Activated naive CD4-positive, alpha-beta T cell treated with anti-CD3 and anti-CD28 coated beads, Interleukin-2, amount 50 U/mL, for 16 hours (primary cell): ENCODE measurements around the gene ZC3H15.
"Not testable (repeated sequence)": the region's sequence is repeated elsewhere in the genome, so short reads cannot be mapped to it uniquely, and the experiment has no call there.

Experiments used
- DNase-seq: peaks from one replicate; pipeline ENCODE4 v3.0.0-alpha.2; 2020

The ZC3H15 gene

GRCh38 chr2:186485871-186486650 lies at the start of gene ZC3H15:
ZC3H15 (plus strand) TSS chr2:186486260; CDS start chr2:186486383, 123 bp downstream.
- peak; percentile 95 for DNase-seq

DNA sequence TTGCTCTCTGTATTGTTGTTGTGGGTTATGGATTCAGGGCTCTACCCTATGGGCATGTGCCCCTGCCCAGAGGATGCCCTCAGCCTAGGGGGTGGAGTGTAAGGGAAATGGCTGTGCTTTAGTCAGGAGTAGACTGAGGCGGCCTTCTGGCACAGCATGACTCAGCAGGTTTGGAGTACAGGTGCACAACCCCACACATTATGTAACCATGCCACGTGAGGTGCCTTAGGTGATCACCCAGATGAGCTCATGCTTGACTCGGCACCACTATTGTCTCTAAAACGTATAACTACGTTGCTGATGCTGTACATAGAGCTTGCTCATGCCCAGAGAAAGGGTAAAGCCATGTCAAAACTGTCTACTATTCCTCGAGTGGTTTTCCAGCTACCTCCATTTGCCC lies 48.3 kb upstream of the ZC3H15 start:
- no peak for DNase-seq

GRCh38 chr2:186439673-186440095 lies 46.4 kb upstream of the ZC3H15 start:
- not testable (repeated sequence) for DNase-seq

GRCh38 chr2:186440506-186440905 lies 45.6 kb upstream of the ZC3H15 start:
- no peak for DNase-seq

GRCh38 chr2:186442885-186443284 lies 43.2 kb upstream of the ZC3H15 start:
- no peak for DNase-seq

GRCh38 chr2:186443851-186444250 lies 42.2 kb upstream of the ZC3H15 start:
- DNase-seq, result no peak

- no peak for DNase-seq
Observed at GRCh38 chr2:186445506-186445905, 40.6 kb upstream of the ZC3H15 start.

GRCh38 chr2:186455613-186456012 lies 30.4 kb upstream of the ZC3H15 start:
- DNase-seq, result no peak

DNA sequence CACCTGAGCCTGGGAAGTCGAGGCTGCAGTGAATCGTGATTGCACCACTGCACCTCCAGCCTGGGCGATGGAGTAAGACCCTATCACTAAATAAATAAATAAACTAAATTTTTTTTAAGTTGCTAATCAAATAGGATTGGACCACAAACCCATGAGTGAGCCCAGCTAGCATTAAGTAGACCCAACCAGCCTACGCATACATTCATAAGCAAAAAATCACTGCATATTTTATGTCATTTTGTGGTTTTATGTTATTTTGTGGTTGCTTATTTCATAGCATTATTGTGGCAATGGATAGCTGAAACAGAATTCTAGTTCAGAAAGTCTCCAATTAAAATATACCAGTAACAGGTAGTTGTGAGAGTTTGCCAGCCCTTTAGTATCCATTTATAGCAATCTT lies 29.1 kb upstream of the ZC3H15 start:
- no peak for DNase-seq

DNA sequence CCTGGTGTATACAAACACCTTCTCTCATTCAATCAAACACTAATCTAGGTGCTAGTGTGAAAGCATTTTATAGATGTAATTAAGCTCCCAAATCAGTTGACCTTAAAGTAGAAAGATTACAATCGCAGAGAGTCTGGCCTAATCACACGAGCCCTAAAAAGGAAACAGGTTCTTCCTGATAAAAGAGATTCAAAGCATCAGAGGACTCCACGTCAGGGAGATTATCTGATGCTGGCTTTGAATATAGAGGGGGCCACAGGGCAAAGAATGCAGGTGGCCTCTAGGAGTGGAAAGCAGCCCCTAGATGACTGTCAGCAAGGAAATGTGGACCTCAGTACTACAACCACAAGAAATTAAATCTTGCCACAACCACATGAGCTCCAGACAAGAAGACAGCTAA lies 28.2 kb upstream of the ZC3H15 start:
- no peak for DNase-seq

DNA sequence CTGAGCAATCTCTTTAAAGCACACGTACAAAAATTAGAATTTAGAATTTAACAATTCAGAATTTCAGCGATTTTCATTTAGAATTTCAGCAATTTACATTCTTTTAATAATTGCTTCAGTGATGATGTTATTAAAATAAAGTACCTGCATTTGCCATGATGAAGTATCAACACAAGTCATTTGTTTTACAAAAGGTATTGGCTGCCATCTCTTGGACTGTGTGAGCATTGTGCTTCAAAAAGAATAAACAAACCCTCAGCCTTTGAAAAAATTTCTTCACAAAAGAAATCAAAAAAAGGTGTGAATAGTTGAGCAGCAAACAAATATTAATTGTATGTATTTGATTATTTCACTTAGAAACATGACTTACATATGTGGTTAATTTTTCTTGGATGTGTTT lies 27.1 kb upstream of the ZC3H15 start:
- DNase-seq, result no peak

DNA sequence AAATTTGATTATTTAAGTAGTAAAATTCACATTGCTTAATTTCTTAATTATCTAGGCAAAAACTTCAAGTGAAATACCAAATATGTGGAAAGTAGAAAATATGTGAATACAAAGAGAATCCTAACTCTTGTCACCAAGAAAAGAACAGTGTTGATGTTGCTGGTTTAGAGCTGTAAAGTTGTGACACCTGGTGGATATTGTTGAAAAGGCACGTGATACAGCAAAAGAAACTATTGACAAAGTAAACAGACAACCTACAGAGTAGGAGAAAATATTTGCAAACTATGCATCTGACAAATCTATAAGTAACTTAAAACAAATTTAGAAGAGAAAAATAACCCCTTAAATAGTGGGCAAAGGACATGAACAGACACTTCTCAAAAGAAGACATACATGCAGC lies 25.6 kb upstream of the ZC3H15 start:
- DNase-seq, result no peak

GRCh38 chr2:186466743-186467142 lies 19.3 kb upstream of the ZC3H15 start:
- DNase-seq, result no peak

DNA sequence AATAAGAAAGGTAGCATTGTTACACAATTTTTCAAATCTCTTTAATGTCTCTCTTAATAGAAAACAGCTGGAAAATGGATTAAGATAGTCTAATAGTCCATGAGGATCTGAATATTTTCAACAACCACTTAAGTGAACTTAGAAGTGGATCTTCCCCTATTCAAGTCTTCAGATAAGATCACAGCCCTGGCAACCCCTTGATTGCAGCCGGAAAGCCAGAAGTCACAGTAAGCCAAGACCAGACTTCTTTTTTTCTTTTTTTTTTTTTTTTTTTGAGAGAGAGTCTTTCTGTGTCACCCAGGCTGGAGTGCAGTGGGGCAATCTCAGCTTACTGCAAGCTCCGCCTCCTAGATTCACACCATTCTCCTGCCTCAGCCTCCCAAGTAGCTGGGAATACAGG lies 18.6 kb upstream of the ZC3H15 start:
- DNase-seq, result no peak

DNA sequence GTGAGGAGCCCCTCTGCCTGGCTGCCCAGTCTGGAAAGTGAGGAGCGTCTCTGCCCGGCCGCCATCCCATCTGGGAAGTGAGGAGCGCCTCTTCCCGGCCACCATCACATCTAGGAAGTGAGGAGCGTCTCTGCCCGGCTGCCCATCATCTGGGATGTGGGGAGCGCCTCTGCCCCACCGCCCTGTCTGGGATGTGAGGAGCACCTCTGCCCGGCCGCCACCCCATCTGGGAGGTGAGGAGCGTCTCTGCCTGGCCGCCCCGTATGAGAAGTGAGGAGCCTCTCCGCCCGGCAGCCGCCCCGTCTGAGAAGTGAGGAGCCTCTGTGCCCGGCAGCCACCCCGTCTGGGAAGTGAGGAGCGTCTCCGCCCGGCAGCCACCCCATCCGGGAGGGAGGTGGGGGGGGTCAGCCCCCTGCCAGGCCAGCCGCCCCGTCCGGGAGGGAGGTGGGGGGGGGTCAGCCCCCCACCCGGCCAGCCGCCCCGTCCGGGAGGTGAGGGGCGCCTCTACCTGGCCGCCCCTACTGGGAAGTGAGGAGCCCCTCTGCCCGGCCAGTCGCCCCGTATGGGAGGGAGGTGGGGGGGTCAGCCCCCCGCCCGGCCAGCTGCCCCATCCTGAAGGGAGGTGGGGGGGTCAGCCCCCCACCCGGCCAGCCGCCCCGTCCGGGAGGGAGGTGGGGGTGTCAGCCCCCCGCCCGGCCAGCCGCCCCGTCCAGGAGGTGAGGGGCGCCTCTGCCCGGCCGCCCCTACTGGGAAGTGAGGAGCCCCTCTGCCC lies 13.2 kb upstream of the ZC3H15 start:
- not testable (repeated sequence) for DNase-seq

GRCh38 chr2:186474239-186474638 lies 11.8 kb upstream of the ZC3H15 start:
- DNase-seq, result not testable (repeated sequence)

DNA sequence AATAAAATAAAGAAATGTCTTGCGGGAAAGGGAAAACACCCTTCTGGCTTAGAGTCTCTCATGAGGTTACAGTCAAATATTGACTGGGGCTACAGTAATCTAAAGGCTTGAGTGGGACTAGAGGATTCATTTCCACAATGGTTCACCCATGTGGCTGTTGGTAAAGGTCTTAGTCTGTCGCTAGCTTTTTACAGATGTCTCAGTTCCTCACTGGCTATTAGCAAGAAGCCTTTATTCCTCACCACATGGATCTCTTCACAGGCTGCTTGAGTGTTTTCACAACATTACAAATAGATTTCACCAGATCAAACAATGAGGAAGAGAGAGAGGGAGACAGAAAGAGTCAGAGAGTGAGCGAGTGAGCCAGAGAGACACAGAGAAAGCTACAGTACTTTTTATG lies 8.3 kb upstream of the ZC3H15 start:
- no peak for DNase-seq

DNA sequence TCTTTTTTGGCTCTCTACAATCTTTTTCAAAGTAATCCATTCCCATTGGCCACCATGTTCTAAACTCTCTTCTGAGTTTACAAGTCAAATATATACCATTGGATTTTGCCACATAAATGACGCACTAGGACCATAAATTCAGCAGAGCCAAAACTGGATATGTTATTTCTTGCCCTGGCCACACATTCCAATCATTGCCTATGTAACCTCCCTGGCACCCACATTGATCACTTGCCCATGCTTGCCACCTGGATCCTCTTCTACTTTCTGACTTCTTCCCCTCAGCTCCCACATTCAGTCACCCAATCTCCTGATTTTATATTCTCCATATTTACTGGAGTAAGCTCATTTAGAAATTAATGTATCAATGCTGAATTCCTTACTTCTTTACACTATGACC lies 5.1 kb upstream of the ZC3H15 start:
- no peak for DNase-seq

DNA sequence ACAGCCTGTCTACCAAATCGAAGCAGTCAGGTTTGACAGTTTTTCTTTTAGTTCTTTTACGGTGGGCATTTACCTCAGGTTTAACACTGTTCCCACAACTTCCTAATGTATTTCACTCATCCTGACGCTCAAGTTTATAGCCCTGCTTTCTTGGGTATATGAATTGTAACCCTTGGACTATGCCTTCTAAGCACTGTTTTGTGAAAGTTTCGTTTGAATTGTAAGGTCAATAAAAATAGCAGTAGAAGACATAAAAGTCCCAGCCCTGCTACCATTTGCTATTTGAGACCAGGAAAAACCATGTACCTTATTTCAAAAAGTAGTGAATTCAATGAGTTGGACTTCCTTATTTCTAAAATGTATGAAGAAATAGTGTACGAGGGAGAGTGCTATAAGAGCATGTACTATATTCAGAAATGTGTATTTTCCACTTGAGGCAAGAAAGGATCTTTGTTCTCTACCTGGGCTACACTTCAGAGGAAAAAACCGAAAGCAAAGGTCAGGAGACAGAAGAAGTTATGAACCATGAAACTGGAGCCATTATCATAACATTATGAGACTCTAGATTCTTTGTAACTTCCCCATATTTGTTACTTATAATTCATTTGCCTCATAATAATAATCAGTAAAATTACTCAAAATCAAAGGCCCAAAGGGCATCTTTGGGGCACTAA lies 1.9 kb upstream of the ZC3H15 start:
- no peak for DNase-seq

DNA sequence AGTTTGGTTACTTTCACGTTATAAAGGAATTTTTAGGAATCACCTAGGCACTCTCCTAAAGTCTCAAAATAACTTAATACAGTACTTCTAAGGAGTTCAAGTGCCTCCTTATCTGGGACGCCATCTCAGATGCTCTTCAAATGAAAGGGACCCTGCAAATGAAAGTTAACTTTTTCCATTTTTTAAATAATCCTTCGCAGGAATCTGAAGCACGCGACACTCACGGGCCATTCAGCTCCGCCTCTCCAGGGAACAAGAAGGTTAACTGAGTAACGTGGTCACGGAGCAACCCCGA lies 537 bp upstream of the ZC3H15 start:
- DNase-seq, result no peak

GRCh38 chr2:186486651-186487647 lies 889 bp downstream of the ZC3H15 start:
- DNase-seq, result no peak

DNA sequence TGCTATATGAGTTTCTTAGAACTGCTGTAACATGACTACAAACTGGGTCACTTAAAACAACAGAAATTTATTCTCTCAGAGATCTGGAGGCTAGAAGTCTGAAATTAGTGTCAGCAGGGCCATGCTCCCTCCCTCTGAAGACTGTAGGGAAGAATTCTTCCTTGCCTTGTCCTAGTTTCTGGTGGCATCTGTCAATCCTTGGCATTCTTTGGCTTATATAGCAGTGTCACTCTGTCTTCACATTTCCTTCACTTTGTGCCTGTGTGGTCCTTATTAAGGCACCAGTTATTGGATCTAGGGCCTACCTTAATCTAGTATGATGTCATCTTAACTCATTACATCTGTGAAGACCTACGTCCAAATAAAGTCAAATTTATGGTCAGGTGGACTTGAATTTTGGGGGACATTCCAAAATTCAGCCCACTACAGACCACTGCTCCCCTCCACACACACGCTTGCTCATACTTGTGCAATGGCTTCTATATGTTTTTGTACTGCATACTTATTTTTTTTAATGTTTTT lies 7.6 kb downstream of the ZC3H15 start:
- no peak for DNase-seq
